GM23338 (cell line): ENCODE results near the gene TIMM17A. TPM values are rescaled to one million over a fixed set of nuclear protein-coding genes. Genes with fewer than 3 reads are reported as not detected.
"Not testable (repeated sequence)": the region's sequence is repeated elsewhere in the genome, so short reads cannot be mapped to it uniquely, and the experiment has no call there.

Experiments used
- ATAC-seq: fragments of 200-7000 bp; cut with Tn5 transposase; 3 replicates; pipeline ENCODE4 v1.9.1; 2020
- DNase-seq: peaks from one replicate; pipeline ENCODE4 v3.0.0-alpha.2; 2015; ENCODE audit warnings: low spot score
- H2AFZ ChIP-seq: fragments of 200-600 bp; sonication (generic); 2 replicates; pipeline ENCODE4 v1.8.0; 2016; ENCODE audit warnings: antibody characterized with exemption, mild to moderate bottlenecking, moderate library complexity
- H3F3A ChIP-seq: fragments of 200-600 bp; sonication (generic); replicated peaks from 2 replicates; pipeline ENCODE4 v1.8.0; 2017; ENCODE audit warnings: antibody characterized with exemption, mixed run types, low read depth
- H3K27ac ChIP-seq: fragments of 200-600 bp; sonication (generic); 2 replicates; pipeline ENCODE4 v1.6.1; 2016; ENCODE audit warnings: low read depth
- H3K27me3 ChIP-seq: fragments of 200-600 bp; sonication (generic); 2 replicates; pipeline ENCODE4 v1.8.0; 2016; ENCODE audit warnings: mild to moderate bottlenecking, mixed run types, moderate library complexity; ENCODE audit not compliant: insufficient read depth
- H3K36me3 ChIP-seq: fragments of 200-600 bp; sonication (generic); 2 replicates; pipeline ENCODE4 v1.8.0; 2016; ENCODE audit warnings: mild to moderate bottlenecking; ENCODE audit not compliant: insufficient read depth
- H3K4me1 ChIP-seq: fragments of 200-600 bp; sonication (generic); 2 replicates; pipeline ENCODE4 v1.8.0; 2016; ENCODE audit warnings: mild to moderate bottlenecking, moderate library complexity; ENCODE audit not compliant: insufficient read depth
- H3K4me2 ChIP-seq: fragments of 200-600 bp; sonication (generic); 2 replicates; pipeline ENCODE4 v1.7.1; 2017; ENCODE audit warnings: mixed run types
- H3K4me3 ChIP-seq: fragments of 200-600 bp; sonication (generic); 2 replicates; pipeline ENCODE4 v1.6.1; 2016; ENCODE audit warnings: mixed run types
- H3K79me2 ChIP-seq: fragments of 200-600 bp; sonication (generic); replicated peaks from 2 replicates; pipeline ENCODE4 v1.8.0; 2017; ENCODE audit warnings: mild to moderate bottlenecking; ENCODE audit not compliant: insufficient read depth
- H3K9me2 ChIP-seq: fragments of 200-600 bp; sonication (generic); 2 replicates; pipeline ENCODE4 v1.8.0; 2017; ENCODE audit not compliant: insufficient read depth
- H4K20me1 ChIP-seq: fragments of 200-600 bp; sonication (generic); replicated peaks from 2 replicates; pipeline ENCODE4 v1.8.0; 2017; ENCODE audit warnings: mild to moderate bottlenecking; ENCODE audit not compliant: insufficient read depth
- H3K27ac Mint-ChIP-seq: 2 replicates; pipeline ENCODE4 v1.8.0; 2020; ENCODE audit warnings: inconsistent platforms, mild to moderate bottlenecking, moderate library complexity, mixed read lengths
- H3K27me3 Mint-ChIP-seq: 3 replicates; pipeline ENCODE4 v1.8.0; 2022; ENCODE audit warnings: low read depth, mild to moderate bottlenecking, moderate library complexity, mixed read lengths, inconsistent platforms; ENCODE audit not compliant: insufficient read depth, poor library complexity
- H3K36me3 Mint-ChIP-seq: 3 replicates; pipeline ENCODE4 v1.8.0; 2021; ENCODE audit warnings: low read depth, mild to moderate bottlenecking, inconsistent platforms, moderate library complexity, mixed read lengths
- H3K4me1 Mint-ChIP-seq: 3 replicates; pipeline ENCODE4 v1.8.0; 2020; ENCODE audit warnings: mild to moderate bottlenecking, inconsistent platforms, mixed read lengths
- H3K4me3 Mint-ChIP-seq: 3 replicates; pipeline ENCODE4 v1.8.0; 2021; ENCODE audit warnings: moderate library complexity, mild to moderate bottlenecking, inconsistent platforms, mixed read lengths
- H3K9me3 Mint-ChIP-seq: 3 replicates; pipeline ENCODE4 v1.8.0; 2020; ENCODE audit warnings: moderate library complexity, mild to moderate bottlenecking, inconsistent platforms, mixed read lengths
- CREB1 ChIP-seq: fragments of 250-450 bp; sonication (Bioruptor Pico); IDR thresholded peaks from 2 replicates; pipeline ENCODE4 v1.5.0; 2020; ENCODE audit warnings: low read depth, mild to moderate bottlenecking, moderate library complexity
- EZH2 ChIP-seq: fragments of 200-600 bp; sonication (generic); IDR thresholded peaks from one replicate; pipeline ENCODE4 v1.8.0; 2017; ENCODE audit warnings: antibody characterized with exemption, mild to moderate bottlenecking, low read depth; ENCODE audit not compliant: unreplicated experiment
- NANOG ChIP-seq: IDR thresholded peaks from 2 replicates; pipeline ENCODE4 v1.6.1; 2016; ENCODE audit warnings: antibody characterized with exemption, borderline replicate concordance
- POLR2AphosphoS5 ChIP-seq: IDR thresholded peaks from 2 replicates; pipeline ENCODE4 v1.6.1; 2016; ENCODE audit warnings: antibody characterized with exemption, low read depth
- STAT1 ChIP-seq: IDR thresholded peaks from one replicate; pipeline ENCODE4 v1.6.1; 2016; ENCODE audit warnings: antibody characterized with exemption; ENCODE audit not compliant: unreplicated experiment
- polyA plus RNA-seq: library from polyadenylated mRNA; unstranded; fragments of >200 nt; fragmentation: Nextera tagmentation; extraction: Ambion mirVana; gene quantifications from 2 replicates; pipeline ENCODE4 v1.2.1, GENCODE V29; 2016
- total RNA-seq: library from RNA; depleted of rRNA; stranded (reverse); fragments of >200 nt; shearing (Covaris generic); gene quantifications from 2 replicates; pipeline ENCODE4 v1.2.3, GENCODE V29; 2014
- TF ChIP-seq, protein P1 (sequence below), 2 experiments: fragments of 200-600 bp in 1 of 2; sonication (generic) in 1 of 2; conservative IDR thresholded peaks; 2 replicates each; pipeline versions ENCODE4 v1.5.1 to v1.6.1; 2016 to 2017; ENCODE audit warnings: antibody characterized with exemption in 2 of 2, low read depth in 2 of 2, mild to moderate bottlenecking in 2 of 2, moderate library complexity in 1 of 2

The TIMM17A gene
- total and polyA plus RNA-seq, 2 experiments from 2014 or later = 38.5 to 60.0 TPM

DNA sequence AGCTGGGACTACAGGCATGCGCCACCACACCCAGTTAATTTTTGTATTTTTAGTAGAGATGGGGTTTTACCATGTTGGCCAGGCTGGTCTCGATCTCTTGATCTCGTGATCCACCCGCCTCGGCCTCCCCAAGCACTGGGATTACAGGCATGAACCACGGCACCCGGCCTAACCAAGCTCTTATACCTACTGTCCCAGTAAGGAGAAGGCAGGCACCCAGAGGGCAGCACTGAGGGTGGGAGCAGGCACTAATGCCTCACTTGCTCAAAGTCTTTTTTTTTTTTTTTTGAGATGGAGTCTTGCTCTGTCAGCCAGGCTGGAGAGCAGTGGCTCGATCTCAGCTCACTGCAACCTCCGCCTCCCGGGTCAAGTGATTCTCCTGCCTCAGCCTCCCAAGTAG lies 15.0 kb upstream of the TIMM17A start:
- not testable (repeated sequence) for H3K27me3 Mint-ChIP-seq, H3K4me3 Mint-ChIP-seq, DNase-seq, ATAC-seq, H3K4me1 ChIP-seq, H3K79me2 ChIP-seq, H3K4me3 ChIP-seq, H3F3A ChIP-seq, H2AFZ ChIP-seq, H3K27ac ChIP-seq, H3K9me3 Mint-ChIP-seq, H3K27ac Mint-ChIP-seq, H3K36me3 Mint-ChIP-seq, H3K9me2 ChIP-seq, H3K27me3 ChIP-seq, H3K4me2 ChIP-seq, H3K36me3 ChIP-seq, H4K20me1 ChIP-seq
- TF ChIP-seq, protein P1, sequence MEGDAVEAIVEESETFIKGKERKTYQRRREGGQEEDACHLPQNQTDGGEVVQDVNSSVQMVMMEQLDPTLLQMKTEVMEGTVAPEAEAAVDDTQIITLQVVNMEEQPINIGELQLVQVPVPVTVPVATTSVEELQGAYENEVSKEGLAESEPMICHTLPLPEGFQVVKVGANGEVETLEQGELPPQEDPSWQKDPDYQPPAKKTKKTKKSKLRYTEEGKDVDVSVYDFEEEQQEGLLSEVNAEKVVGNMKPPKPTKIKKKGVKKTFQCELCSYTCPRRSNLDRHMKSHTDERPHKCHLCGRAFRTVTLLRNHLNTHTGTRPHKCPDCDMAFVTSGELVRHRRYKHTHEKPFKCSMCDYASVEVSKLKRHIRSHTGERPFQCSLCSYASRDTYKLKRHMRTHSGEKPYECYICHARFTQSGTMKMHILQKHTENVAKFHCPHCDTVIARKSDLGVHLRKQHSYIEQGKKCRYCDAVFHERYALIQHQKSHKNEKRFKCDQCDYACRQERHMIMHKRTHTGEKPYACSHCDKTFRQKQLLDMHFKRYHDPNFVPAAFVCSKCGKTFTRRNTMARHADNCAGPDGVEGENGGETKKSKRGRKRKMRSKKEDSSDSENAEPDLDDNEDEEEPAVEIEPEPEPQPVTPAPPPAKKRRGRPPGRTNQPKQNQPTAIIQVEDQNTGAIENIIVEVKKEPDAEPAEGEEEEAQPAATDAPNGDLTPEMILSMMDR (conservative IDR thresholded peaks at IDR 0.05; ENCODE audit: low read depth in 2 of 2) = peak in 1 of 2 experiments; percentile 29; a peak in 2 of 4 replicates
- peaks cover 17% of the 10 kb centered on the region for H3K4me1 Mint-ChIP-seq

DNA sequence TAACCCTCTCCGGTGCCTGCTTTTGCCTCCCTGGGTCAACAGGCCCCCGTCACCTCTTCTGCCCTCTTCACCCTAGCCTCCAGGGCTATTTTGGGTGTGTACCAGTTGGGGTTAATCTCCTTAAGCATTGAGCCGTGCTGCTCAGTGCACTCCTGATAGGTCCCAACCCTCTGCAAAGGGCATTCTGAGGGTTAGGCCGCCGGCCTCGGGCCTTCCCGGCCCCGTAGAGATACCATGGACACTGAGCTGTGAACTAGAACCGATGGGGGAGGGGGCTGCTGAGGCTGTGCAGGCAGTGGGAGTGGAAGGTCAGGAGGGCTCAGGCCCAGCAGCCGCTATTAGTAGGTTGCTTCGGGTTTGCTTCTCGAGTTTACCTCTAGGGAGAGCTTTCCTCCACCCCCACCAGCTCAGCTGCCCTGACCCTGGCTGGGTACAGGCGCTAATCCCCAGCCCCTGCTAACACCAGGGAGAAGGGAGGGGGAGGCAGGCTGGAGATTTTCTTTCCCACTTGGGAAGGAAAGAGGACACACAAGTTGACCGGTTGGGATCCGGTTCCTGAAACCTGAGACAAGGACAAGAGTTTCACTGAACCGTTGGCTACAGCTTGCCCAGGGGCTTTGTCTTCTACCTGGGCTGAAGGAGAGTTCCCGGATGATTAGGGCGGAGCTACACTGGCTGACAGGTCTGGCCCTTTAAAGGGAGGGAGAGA lies 13.7 kb upstream of the TIMM17A start:
- no peaks in the 10 kb centered on the region for H3K27me3 ChIP-seq
- H2AFZ ChIP-seq = peak overlapping the region; percentile 38
- Mint-ChIP-seq H3K27ac (peak overlapping the region; percentile 98), H3K4me3 (peak overlapping the region; percentile 68), H3K4me1 (peaks cover 29% of the 10 kb centered on the region), H3K36me3 (no peaks in the 10 kb centered on the region), H3K9me3 (no peaks in the 10 kb centered on the region), H3K27me3 (peaks cover 8% of the 10 kb centered on the region)
- no peaks in the 10 kb centered on the region for H3K79me2 ChIP-seq
- TF ChIP-seq STAT1 = no peak
- no peak for TF ChIP-seq NANOG
- TF ChIP-seq EZH2 = no peak
- TF ChIP-seq CREB1 (CRISPR knock-in tag) = no peak
- peak; percentile 82 for TF ChIP-seq POLR2AphosphoS5
- TF ChIP-seq, protein P1 (conservative IDR thresholded peaks at IDR 0.05; ENCODE audit: low read depth in 2 of 2) = 0 out of 4 replicates have a peak, but pooled peaks of 1 of the 2 experiments have one; percentile 5
- no peaks in the 10 kb centered on the region for H3K36me3 ChIP-seq
- peak overlapping the region; percentile 78 for H3K4me2 ChIP-seq
- no peaks in the 10 kb centered on the region for H3K9me2 ChIP-seq
- DNase-seq = peak; percentile 97
- peak overlapping the region; percentile 38 for H3K4me3 ChIP-seq
- H3F3A ChIP-seq = peaks cover 8% of the 10 kb centered on the region; the same call in 1 of the 2 replicates
- peak overlapping the region; percentile 86 for H3K27ac ChIP-seq
- ATAC-seq = peak; percentile 83
- no peaks in the 10 kb centered on the region for H4K20me1 ChIP-seq
- peaks cover 4% of the 10 kb centered on the region; the same call in 1 of the 2 replicates for H3K4me1 ChIP-seq
